Upper lobe of left lung (tissue), 6 donors: ENCODE data around the gene AURKAIP1. TPM values are rescaled to one million over a fixed set of nuclear protein-coding genes. Genes with fewer than 3 reads are reported as not detected.

Source experiments
- ATAC-seq, 2 donors: fragments of 200-7000 bp; cut with Tn5 transposase; one replicate each; pipeline ENCODE4 v1.9.1; 2022; ENCODE audit warnings: mild to moderate bottlenecking in 2 of 2, moderate library complexity in 2 of 2; ENCODE audit not compliant: low FRiP score in 2 of 2
- DNase-seq, 2 donors: peaks; one replicate each; pipeline ENCODE4 v3.0.0-alpha.2; 2019 to 2020
- H3K27ac ChIP-seq, 4 donors: fragments of 200-600 bp; sonication (generic); one replicate each; pipeline ENCODE4 v1.5.1; 2016 to 2019
- H3K27me3 ChIP-seq, 4 donors: fragments of 200-600 bp; sonication (generic); one replicate each; pipeline ENCODE4 v1.5.1; 2017 to 2019
- H3K36me3 ChIP-seq, 4 donors: fragments of 200-600 bp; sonication (generic); one replicate each; pipeline ENCODE4 v1.5.1; 2016 to 2019
- H3K4me1 ChIP-seq, 4 donors: fragments of 200-600 bp; sonication (generic); one replicate each; pipeline ENCODE4 v1.5.1; 2018 to 2019
- H3K4me3 ChIP-seq, 4 donors: fragments of 200-600 bp; sonication (generic); one replicate each; pipeline ENCODE4 v1.5.1; 2017 to 2019; ENCODE audit warnings: mild to moderate bottlenecking in 2 of 4, moderate library complexity in 1 of 4
- H3K9me3 ChIP-seq, 4 donors: fragments of 200-600 bp; sonication (generic); one replicate each; pipeline ENCODE4 v1.5.1; 2018 to 2019
- EP300 ChIP-seq, 4 donors: sonication (generic); formaldehyde crosslinking; IDR thresholded peaks; one replicate each; pipeline ENCODE4 v1.5.1; 2017; ENCODE audit warnings: antibody characterized with exemption in 4 of 4, control low read depth in 2 of 4
- POLR2A ChIP-seq, 4 donors: fragments of 450-650 bp; IDR thresholded peaks; one replicate each; pipeline ENCODE4 v1.5.1; 2016 to 2017; ENCODE audit warnings: antibody characterized with exemption in 4 of 4, mild to moderate bottlenecking in 2 of 4
- POLR2AphosphoS5 ChIP-seq, 2 donors: sonication (generic); formaldehyde crosslinking; IDR thresholded peaks; one replicate each; pipeline ENCODE4 v1.5.1; 2017; ENCODE audit warnings: antibody characterized with exemption in 2 of 2
- WGBS, 2 donors: methylation state at CpG; one replicate each; pipeline ENCODE4 v1.1.5; 2017 to 2018; 5-methylcytosine and 5-hydroxymethylcytosine counted together
- total RNA-seq, 6 donors: library from RNA; depleted of rRNA in 4 of 6; stranded (reverse); fragments of >200 nt in 4 of 6; gene quantifications; one replicate each; pipeline versions ENCODE4 v1.1.0 to v1.2.1, GENCODE V29; 2016 to 2021
- TF ChIP-seq, protein P1 (sequence below), 6 experiments: fragments of 450-650 bp in 4 of 6; fragments of 200-600 bp in 2 of 6; sonication (generic) in 2 of 6; IDR thresholded peaks; one replicate each; pipeline ENCODE4 v1.5.1; 2016 to 2019; ENCODE audit warnings: antibody characterized with exemption in 6 of 6
- donor health status: DM: no; HTN: no; CAD: no; lungs with moderate emphysema.
- donor health status: DM: no; HTN: yes; CAD: no; lungs with severe emphysema.

AURKAIP1 gene
- total RNA-seq, 6 donors from 2014 or later = 76.0 to 149 (median 119) TPM

DNA sequence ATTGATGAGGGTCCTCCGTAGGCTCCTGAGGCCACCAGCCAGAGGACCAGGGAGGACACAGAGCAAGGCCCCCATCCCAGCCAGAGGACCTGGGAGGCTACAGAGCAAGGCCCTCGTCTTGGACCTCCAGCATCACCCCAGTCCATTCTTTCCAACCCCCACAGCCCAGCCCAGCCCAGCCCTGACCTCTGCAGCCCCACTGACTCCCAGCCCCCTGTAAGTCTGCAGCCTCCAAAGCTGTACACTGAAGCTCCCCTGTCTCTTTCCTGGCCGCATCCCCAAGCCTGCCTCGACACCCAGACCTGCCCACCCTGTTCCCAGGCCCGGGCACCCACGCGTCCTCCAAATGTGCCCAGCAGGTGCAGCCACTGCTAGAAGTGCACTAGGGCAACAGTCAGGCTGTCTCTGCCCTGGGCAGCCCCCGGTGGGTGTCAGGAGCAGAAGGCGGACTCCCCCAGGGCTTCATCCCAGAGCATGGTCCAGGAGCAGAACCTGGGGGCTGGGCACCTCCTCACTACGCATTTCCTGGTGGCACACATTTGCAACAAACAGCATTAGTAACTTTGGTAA, 27.9 kb downstream of the AURKAIP1 start:
- Histone ChIP-seq H3K4me3 (peak overlapping the region in 3 of 4 donors; percentile 77 to 93 (median 89)), H3K36me3 (no peaks in the 10 kb centered on the region), H3K4me1 (peaks cover 33 to 62% (median 52%) of the 10 kb centered on the region in 4 donors), H3K27me3 (no peaks in the 10 kb centered on the region), H3K27ac (peak overlapping the region; percentile 60 to 89 (median 70)), H3K9me3 (no peaks in the 10 kb centered on the region)
- peak in 1 of 2 donors; percentile 75 for DNase-seq
- TF ChIP-seq POLR2A (IDR thresholded peaks at IDR 0.05) (no peak), EP300 (IDR thresholded peaks at IDR 0.05) (no peak), POLR2AphosphoS5 (IDR thresholded peaks at IDR 0.05) (no peak)
- TF ChIP-seq, protein P1, sequence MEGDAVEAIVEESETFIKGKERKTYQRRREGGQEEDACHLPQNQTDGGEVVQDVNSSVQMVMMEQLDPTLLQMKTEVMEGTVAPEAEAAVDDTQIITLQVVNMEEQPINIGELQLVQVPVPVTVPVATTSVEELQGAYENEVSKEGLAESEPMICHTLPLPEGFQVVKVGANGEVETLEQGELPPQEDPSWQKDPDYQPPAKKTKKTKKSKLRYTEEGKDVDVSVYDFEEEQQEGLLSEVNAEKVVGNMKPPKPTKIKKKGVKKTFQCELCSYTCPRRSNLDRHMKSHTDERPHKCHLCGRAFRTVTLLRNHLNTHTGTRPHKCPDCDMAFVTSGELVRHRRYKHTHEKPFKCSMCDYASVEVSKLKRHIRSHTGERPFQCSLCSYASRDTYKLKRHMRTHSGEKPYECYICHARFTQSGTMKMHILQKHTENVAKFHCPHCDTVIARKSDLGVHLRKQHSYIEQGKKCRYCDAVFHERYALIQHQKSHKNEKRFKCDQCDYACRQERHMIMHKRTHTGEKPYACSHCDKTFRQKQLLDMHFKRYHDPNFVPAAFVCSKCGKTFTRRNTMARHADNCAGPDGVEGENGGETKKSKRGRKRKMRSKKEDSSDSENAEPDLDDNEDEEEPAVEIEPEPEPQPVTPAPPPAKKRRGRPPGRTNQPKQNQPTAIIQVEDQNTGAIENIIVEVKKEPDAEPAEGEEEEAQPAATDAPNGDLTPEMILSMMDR (IDR thresholded peaks at IDR 0.05) = no peak
- WGBS, 2 donors = 73 to 91% methylated on average over 9 to 10 of the region's 10 CpGs
- no peak for ATAC-seq

DNA sequence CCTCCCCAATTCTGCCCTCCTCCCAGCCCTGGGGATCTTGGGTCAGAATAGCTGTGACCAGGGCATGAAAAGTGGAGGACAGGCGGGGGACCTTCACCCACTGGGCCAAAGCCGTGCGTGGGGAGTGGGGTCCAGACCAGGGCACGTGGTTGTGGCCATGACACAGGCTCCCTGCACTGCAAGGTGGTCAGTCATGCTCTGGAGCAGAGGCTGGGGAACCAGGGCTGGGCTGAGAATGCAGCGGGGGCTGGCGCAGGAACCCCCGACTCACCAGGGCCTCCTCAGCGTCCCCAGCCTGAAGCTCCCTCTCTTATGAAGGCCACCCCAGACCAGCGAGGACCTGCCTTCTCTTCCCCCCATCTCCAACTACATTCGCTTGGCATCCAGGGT, 28.5 kb downstream of the AURKAIP1 start:
- ATAC-seq (no peak), DNase-seq (peak in 1 of 2 donors; percentile 51)
- Histone ChIP-seq H3K36me3 (peaks cover 0 to 5% (median 0%) of the 10 kb centered on the region in 4 donors), H3K27ac (peak overlapping the region; percentile 40 to 89 (median 72)), H3K27me3 (no peaks in the 10 kb centered on the region), H3K4me1 (peaks cover 33 to 56% (median 48%) of the 10 kb centered on the region in 4 donors), H3K9me3 (no peaks in the 10 kb centered on the region), H3K4me3 (no peak overlapping the region)
- TF ChIP-seq, protein P1 (IDR thresholded peaks at IDR 0.05) = no peak
- TF ChIP-seq EP300 (IDR thresholded peaks at IDR 0.05) (no peak), POLR2A (IDR thresholded peaks at IDR 0.05) (no peak), POLR2AphosphoS5 (IDR thresholded peaks at IDR 0.05) (no peak)
- WGBS, 2 donors = 92 to 100% methylated on average over 6 to 10 of the region's 10 CpGs

DNA sequence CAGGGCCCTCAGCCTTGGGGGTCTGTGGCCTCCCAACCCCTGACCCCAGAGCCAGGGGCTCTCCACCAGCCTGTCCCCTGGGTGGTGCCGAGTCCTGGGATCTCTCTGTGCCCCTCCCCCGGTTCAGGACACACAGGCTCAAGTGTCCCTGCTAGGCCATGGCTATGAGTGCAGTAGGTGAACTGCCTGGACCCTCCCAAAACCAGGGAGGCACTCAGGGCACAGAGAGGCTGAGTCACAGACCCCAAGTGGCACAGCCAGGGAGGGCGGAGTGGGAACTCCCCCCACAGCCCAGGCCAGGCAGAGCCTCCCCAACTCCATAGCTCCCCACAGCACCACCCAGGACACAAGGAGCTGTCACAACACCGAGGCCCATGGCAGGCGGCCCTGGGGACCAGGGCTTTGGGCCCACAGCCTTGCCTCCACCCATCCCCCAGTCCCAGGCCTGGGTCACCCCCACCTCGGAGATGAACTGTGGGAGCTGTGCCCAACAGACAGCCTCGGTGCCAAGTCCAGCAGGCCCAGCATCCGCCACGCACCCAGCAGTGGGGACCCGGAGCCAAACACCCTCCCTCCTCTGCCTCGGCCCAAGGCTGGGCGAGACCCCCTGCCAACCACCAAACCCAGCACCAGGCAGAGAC, 29.0 kb downstream of the AURKAIP1 start:
- peaks cover 33 to 53% (median 45%) of the 10 kb centered on the region in 4 donors for H3K4me1 ChIP-seq
- 65 to 67% methylated on average over 3 to 9 of the region's 12 CpGs for WGBS, 2 donors
- H3K36me3 ChIP-seq = peaks cover 0 to 10% (median 2%) of the 10 kb centered on the region in 4 donors
- DNase-seq = peak in 1 of 2 donors; percentile 65
- H3K4me3 ChIP-seq = no peak overlapping the region
- no peaks in the 10 kb centered on the region for H3K27me3 ChIP-seq
- H3K27ac ChIP-seq = peak overlapping the region; percentile 40 to 89 (median 72)
- TF ChIP-seq, protein P1 (IDR thresholded peaks at IDR 0.05) = no peak
- TF ChIP-seq POLR2A (IDR thresholded peaks at IDR 0.05) = no peak
- no peak for TF ChIP-seq EP300 (IDR thresholded peaks at IDR 0.05)
- TF ChIP-seq POLR2AphosphoS5 (IDR thresholded peaks at IDR 0.05) = no peak
- ATAC-seq = no peak
- no peaks in the 10 kb centered on the region for H3K9me3 ChIP-seq

DNA sequence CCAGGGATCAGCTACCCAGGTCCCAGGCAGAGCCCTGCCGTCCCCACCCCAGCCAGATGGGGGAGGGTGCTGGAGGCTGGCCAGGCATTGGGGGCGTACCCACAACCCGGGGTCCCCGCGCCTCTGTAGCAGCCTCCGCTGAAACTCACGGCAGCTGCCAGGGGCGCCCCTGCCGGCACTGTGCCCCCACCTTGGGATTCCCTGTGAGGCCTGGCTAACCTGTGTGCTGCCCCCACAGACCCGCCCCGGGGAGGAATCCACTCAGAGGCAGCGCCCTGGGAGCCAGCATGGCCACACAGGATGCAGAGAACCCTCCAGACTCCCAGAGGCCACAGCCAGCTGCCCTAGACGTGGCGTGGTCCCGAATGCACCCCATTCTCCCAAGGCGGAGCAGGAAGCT, 29.6 kb downstream of the AURKAIP1 start:
- H3K27me3 ChIP-seq = no peaks in the 10 kb centered on the region
- peak in 1 of 2 donors; percentile 8 for ATAC-seq
- peaks cover 33 to 53% (median 45%) of the 10 kb centered on the region in 4 donors for H3K4me1 ChIP-seq
- 70 to 75% methylated on average over 2 to 15 of the region's 16 CpGs for WGBS, 2 donors
- H3K4me3 ChIP-seq = peak overlapping the region in 1 of 4 donors; percentile 7
- H3K36me3 ChIP-seq = peaks cover 0 to 16% (median 6%) of the 10 kb centered on the region in 4 donors
- no peaks in the 10 kb centered on the region for H3K9me3 ChIP-seq
- H3K27ac ChIP-seq = peak overlapping the region; percentile 40 to 89 (median 72)
- DNase-seq = peak; percentile 47 to 83
- TF ChIP-seq POLR2AphosphoS5 (IDR thresholded peaks at IDR 0.05) (no peak), EP300 (IDR thresholded peaks at IDR 0.05) (no peak)

DNA sequence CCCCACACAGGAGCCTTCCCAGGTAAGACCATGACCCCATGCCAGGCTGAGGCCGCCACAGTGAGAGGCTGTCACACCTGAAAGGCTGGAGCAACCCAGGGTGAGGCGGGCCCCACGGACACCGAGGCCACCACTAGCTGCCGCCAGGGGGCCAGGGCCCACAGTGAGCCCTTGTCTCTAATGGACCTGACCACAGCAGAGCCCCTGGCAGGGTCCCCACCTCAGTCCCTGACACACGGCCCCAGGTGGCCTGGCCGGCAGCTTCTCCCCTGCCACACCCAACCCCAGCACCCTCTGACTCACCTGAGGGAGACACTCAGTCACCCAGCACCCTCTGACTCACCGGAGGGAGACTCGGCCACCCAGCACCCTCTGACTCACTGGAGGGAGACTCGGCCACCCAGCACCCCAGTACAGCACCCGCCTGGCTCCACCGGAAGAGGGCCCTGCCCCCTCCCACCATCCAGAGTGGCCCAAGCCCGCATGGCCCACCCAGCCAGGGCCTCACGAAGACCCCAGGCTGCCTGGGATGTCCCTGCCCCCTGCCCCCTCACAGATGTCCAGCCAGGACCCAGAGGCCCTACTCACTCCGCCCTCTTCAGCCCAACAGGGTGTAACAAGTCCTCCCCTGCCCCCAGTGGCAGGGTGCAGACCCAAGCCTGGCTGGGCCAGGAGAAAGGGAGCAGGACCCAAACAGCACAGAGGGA, 30.2 kb downstream of the AURKAIP1 start:
- peak; percentile 4 to 37 for ATAC-seq
- WGBS, 2 donors = 40 to 71% methylated on average over 1 to 13 of the region's 15 CpGs
- Histone ChIP-seq H3K27ac (peak overlapping the region; percentile 40 to 89 (median 72)), H3K9me3 (no peaks in the 10 kb centered on the region), H3K4me1 (peaks cover 33 to 53% (median 45%) of the 10 kb centered on the region in 4 donors), H3K27me3 (no peaks in the 10 kb centered on the region), H3K36me3 (peaks cover 0 to 22% (median 12%) of the 10 kb centered on the region in 4 donors), H3K4me3 (peak overlapping the region in 1 of 4 donors; percentile 7)
- TF ChIP-seq, protein P1 (IDR thresholded peaks at IDR 0.05) = peak in 3 of 6 experiments; percentile 35 to 57 (median 40)
- TF ChIP-seq POLR2A (IDR thresholded peaks at IDR 0.05) = no peak
- DNase-seq = peak; percentile 53 to 86
